ENCODE measurements around the gene MYBPC2. TPM values are rescaled to one million over a fixed set of nuclear protein-coding genes. Genes with fewer than 3 reads are reported as not detected.

MYBPC2 gene
- total RNA-seq, result not detected in 2 replicates

GRCh38 chr19:50432221-50433028 lies at the start of gene MYBPC2:
MYBPC2 (plus strand) TSS chr19:50432892; CDS start chr19:50432954, 62 bp downstream.

GRCh38 chr19:50383852-50384684 lies 48.6 kb upstream of the MYBPC2 start, which contains the start of gene POLD1:
POLD1 (plus strand) TSS chr19:50384347; CDS start chr19:50398852, 14,505 bp downstream.

GRCh38 chr19:50418176-50419021 lies 14.3 kb upstream of the MYBPC2 start, which contains the start of gene SPIB:
SPIB (plus strand) TSS chr19:50418938; CDS start chr19:50418963, 25 bp downstream.

GRCh38 chr19:50476224-50476906 lies 43.7 kb downstream of the MYBPC2 start, which contains the start of the genes EMC10 and GARIN5A:
EMC10 (plus strand) TSS chr19:50476507; CDS start chr19:50476545, 38 bp downstream.
GARIN5A (minus strand) TSS chr19:50476848; CDS start chr19:50476388, 460 bp downstream.

GRCh38 chr19:50511069-50511822 lies 78.6 kb downstream of the MYBPC2 start, which contains the start of gene JOSD2:
JOSD2 (minus strand) TSS chr19:50511191; CDS start chr19:50510431, 760 bp downstream.

GRCh38 chr19:50513746-50514345 lies 81.2 kb downstream of the MYBPC2 start, which contains the start of gene ASPDH:
ASPDH (minus strand) TSS chr19:50513913; CDS start chr19:50513823, 90 bp downstream.

Other genes with a start within 250 kb of the MYBPC2 start
- gene MYH14, start 229.3 kb upstream of the MYBPC2 start, total RNA-seq, result not detected in 2 replicates
- gene KCNC3, start 103.5 kb upstream of the MYBPC2 start, total RNA-seq, result not detected in 2 replicates
- gene NAPSA, start 67.3 kb upstream of the MYBPC2 start, total RNA-seq, result 0.29 and 0.50 TPM in 2 replicates
- 60.5 and 120 TPM in 2 replicates for gene NR1H2, start 56.4 kb upstream of the MYBPC2 start, total RNA-seq
- gene POLD1, start 48.5 kb upstream of the MYBPC2 start, total RNA-seq, result 18.5 and 45.8 TPM in 2 replicates
- gene SPIB, start 14.0 kb upstream of the MYBPC2 start, total RNA-seq, result 3.0 TPM in 1 of 2 replicates, not detected in the other
- gene EMC10, start 43.6 kb downstream of the MYBPC2 start, total RNA-seq, result 38.0 and 58.7 TPM in 2 replicates
- gene GARIN5A, start 44.0 kb downstream of the MYBPC2 start, total RNA-seq, result 0.15 and 0.33 TPM in 2 replicates
- gene JOSD2, start 78.3 kb downstream of the MYBPC2 start, total RNA-seq, result 42.2 and 49.1 TPM in 2 replicates
- gene ASPDH, start 81.0 kb downstream of the MYBPC2 start, total RNA-seq, result not detected in 2 replicates
- gene LRRC4B, start 135.5 kb downstream of the MYBPC2 start, total RNA-seq, result under 0.01 and 2.0 TPM in 2 replicates
- gene SYT3, start 207.0 kb downstream of the MYBPC2 start, total RNA-seq, result under 0.01 and 0.17 TPM in 2 replicates
- not detected in 2 replicates for gene C19orf81, start 216.6 kb downstream of the MYBPC2 start, total RNA-seq